GM19351 (cell line): ENCODE data around the gene DRG2.

Source experiments
- ATAC-seq: cut with Tn5 transposase; IDR thresholded peaks from one replicate; pipeline ENCODE4 v1.9.1; 2021; ENCODE audit warnings: mild to moderate bottlenecking, moderate library complexity; ENCODE audit not compliant: unreplicated experiment

DRG2 gene

DNA sequence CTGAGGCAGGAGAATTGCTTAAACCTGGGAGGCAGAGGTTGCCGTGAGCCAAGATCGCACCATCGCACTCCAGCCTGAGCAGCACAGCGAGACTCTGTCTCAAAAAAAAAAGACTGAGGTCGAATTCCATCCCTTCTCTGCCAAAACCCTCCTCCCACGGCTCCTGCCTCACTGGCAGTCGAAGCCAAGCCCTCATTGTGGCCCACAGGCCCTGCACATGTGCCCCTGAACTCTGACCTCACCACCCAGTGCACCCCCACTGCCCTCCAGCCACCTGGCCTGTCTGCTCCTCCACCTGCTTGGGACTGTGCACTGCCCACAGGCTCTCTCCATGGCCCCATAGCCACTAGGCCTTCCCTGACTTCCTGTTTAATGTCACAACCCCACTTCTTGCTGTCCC is 27.8 kb downstream of the DRG2 start:
- ATAC-seq, result no peak

DNA sequence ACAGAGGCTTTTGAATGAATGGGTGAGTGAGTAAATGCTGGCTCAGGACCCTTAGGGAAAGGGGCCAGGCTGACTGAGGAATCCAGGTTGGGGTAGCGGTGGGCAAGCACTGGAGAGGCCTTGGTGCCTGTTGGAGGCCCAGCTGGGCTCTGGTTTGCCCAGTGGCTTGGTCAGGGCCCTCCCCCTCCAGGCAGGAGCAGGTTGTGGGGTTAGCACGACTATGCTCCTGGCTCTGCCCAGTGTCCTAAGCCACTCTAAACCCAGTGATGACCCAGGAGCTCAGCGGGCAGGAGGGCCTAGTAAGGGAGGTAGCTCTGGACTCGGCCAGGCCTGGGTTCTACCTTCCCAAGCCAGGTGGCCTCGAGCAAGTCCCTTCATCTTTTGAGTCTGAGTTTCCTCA is 28.3 kb downstream of the DRG2 start:
- ATAC-seq, result no peak

DNA sequence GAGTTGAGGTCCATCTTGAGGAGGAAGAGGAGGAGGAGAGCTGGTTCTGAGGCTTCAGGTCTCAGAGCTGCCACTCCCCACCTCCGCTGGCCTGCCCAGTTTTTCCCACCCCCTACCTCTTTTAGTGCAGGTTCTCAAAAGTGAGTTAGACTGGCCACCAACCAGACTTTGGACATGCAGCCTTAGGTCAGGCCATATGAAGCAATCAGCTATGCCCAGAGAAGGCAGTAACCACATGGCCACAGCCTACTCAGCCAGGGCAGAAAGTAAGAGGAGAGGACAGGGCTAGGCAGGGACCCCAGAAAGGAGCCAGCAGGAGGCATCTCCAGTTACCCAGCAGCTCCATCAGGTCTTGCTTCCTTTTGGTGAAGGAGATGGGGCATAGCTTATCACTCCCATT is 29.8 kb downstream of the DRG2 start:
- no peak for ATAC-seq

DNA sequence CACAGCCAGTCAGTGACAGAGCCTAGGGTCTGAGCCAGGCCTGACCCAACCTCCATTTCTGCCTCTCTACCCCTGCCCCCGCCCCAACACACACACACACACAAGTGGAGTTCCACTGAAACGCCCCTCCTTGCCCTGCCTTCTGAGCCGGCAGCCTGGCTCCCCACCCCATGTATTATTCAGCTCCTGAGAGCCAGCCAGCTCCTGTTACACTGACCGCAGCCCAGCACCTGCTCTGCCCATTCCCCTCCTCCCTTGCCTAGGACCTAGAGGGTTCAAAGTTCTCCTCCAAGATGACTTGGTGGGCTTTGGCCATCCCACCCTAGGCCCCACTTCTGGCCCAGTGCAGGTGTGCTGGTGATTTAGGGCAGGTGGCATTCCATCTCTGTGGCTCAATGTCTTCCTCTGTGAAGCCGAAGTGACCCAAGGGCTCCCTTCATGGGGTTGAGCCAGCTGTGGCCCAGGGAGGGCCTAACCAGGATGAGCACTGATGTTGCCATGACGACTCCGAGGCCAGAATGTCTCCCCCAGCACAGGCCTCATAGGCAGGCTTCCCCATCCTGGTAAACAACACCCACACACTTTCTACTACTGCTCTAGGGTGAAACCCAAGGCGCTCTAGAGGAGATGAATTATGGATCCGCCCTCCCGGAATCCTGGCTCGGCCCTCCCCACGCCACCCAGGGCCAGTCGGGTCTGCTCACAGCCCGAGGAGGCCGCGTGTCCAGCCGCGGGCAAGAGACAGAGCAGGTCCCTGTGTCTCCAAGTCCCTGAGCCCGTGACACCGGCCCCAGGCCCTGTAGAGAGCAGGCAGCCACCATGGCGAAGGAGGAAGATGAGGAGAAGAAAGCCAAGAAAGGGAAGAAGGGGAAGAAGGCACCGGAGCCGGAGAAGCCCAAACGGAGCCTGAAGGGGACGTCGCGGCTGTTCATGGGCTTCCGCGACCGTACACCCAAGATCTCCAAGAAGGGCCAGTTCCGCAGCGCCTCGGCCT is 30.5 kb downstream of the DRG2 start:
- no peak for ATAC-seq

DNA sequence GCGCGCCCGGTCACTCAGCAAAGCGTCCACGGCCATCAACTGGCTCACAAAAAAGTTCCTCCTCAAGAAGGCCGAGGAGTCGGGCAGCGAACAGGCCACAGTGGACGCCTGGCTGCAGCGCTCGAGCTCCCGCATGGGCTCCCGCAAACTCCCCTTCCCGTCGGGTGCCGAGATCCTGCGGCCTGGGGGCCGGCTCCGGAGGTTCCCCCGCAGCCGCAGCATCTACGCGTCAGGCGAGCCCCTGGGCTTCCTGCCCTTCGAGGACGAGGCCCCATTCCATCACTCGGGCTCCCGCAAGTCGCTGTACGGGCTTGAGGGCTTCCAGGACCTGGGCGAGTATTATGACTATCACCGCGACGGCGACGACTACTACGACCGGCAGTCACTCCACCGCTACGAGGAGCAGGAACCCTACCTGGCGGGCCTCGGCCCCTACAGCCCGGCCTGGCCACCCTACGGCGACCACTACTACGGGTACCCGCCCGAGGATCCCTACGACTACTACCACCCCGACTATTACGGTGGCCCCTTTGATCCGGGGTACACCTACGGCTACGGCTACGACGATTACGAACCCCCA is 31.5 kb downstream of the DRG2 start:
- ATAC-seq, result no peak

DNA sequence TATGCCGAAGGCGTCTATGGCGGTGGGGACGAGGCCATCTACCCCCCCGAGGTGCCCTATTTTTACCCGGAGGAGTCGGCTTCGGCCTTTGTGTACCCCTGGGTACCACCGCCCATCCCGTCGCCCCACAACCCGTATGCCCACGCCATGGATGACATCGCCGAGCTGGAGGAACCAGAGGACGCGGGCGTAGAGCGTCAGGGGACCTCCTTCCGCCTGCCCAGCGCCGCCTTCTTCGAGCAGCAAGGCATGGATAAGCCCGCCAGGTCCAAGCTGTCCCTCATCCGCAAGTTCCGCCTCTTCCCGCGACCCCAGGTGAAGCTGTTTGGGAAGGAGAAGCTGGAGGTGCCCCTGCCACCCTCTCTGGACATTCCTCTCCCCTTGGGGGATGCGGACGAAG is 32.2 kb downstream of the DRG2 start:
- ATAC-seq, result no peak

DNA sequence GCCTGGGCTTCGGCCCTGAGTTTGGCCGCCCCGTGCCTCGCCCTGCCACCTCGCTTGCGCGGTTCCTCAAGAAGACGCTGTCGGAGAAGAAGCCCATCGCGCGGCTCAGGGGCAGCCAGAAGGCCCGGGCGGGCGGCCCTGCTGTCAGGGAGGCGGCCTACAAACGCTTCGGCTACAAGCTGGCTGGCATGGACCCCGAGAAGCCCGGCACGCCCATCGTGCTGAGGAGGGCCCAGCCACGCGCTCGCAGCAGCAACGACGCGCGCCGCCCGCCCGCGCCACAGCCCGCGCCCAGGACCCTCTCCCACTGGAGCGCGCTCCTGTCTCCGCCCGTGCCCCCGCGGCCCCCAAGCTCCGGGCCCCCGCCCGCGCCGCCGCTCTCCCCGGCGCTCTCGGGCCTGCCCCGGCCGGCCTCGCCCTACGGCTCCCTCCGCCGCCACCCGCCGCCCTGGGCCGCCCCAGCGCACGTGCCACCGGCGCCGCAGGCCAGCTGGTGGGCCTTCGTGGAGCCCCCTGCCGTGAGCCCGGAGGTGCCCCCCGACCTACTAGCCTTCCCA is 32.8 kb downstream of the DRG2 start:
- no peak for ATAC-seq

DNA sequence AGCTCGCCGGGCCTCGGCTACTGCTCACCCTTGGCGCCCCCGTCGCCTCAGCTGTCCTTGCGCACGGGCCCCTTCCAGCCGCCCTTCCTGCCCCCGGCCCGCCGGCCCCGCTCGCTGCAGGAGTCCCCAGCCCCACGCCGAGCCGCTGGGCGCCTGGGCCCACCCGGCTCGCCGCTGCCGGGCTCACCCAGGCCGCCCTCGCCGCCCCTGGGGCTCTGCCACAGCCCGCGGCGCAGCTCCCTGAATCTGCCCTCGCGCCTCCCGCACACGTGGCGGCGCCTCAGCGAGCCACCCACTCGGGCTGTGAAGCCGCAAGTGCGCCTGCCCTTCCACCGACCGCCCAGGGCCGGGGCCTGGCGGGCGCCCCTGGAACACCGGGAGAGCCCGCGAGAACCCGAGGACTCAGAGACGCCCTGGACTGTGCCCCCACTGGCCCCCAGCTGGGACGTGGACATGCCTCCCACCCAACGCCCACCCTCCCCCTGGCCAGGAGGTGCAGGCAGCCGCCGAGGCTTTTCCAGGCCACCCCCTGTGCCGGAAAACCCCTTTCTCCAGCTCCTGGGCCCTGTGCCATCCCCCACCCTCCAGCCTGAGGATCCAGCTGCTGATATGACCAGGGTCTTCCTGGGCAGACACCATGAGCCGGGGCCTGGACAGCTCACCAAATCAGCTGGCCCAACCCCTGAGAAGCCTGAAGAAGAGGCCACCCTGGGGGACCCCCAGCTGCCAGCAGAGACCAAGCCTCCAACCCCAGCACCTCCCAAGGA is 33.6 kb downstream of the DRG2 start:
- no peak for ATAC-seq

DNA sequence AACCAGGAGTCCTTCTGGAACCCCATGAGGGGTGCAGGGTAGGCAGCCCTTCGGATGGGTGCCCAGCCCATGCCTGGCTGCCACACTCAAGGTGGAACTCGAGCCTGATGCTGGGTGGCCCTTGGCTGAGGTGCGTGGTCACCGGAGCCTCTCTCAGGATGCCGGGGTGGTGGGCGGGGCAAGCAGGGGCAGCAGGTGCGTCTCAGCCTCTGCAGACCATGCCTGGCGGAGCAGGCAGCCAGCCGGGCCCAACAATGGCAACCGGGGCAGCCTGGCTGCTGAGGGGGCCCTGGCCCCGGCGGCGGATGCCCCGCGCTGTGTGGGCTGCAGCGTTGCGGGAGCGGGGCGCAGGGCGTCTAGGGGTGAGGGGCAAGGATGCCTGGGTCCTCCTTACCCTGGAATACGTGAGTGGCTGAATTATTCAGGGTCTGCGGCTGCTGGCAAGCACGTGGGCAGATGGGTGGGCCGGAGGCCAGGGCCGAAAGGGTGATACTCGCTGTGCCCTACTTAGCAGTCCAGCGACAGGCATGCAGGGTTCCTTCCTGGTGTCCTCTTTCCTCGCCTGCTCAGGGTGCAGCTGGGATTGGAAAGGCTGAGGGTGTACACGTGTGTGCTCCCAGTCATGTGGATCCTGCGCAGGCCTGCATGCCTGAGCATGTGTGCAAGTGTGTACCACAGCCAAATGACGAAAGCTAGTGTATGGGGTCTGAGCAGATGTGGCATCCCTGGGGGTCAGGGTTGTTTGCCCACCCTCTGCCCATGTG is 35.4 kb downstream of the DRG2 start:
- no peak for ATAC-seq

DNA sequence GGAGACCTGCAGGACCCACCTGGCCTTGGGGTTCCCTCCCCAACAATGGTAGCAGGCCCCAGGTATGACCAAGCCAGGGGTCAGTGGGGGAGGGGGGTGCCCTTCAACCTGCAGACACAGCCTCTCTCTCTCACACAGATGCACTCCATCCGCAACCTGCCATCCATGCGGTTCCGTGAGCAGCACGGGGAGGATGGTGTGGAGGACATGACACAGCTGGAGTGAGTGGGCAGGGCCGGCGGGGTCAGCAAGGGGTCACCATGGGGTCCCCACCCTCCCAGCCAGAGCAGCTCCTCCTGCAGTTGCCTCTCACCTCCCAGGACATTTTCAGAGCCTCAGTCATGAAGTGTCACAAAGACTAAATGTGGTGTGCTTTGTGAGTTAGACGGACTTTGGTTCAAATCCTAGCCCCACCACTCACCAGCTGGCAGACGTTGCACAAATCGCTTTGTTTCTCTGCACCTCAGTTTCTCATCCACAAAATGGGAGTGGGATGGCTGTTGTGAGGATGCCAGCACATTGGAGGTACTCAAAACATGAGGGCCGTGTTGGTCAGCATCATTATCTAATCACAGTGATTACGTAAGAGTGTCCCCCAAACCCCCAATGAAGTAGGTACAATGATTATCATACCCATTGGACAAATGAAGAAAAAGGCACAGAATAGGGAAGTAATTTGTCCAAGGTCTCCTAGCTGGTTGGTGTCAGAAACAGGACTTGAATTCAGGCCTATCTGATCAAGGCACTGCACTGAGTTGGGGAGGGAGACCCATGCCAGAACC is 36.8 kb downstream of the DRG2 start:
- no peak for ATAC-seq

DNA sequence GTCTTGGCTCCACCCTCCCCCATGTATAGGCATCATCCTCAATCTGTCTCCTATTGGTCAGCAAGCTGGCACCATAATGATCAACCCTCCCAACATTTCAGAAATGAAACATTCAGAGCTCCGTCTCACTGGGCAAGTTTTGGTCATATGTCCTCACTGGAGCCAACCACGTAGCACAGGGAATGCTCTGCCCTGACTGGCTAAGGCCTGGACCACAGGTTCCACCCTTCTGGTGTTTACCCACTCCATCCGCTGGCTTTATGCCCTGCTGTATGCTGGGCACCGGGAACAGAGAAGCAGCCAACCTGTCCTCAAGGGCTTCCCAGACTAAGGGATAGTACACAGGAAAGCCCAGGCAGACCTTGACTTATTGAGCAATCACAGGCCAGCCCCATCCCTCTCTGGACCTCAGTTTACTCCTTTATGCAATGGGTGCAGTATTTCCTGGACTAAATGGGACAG is 41.3 kb downstream of the DRG2 start:
- no peak for ATAC-seq

DNA sequence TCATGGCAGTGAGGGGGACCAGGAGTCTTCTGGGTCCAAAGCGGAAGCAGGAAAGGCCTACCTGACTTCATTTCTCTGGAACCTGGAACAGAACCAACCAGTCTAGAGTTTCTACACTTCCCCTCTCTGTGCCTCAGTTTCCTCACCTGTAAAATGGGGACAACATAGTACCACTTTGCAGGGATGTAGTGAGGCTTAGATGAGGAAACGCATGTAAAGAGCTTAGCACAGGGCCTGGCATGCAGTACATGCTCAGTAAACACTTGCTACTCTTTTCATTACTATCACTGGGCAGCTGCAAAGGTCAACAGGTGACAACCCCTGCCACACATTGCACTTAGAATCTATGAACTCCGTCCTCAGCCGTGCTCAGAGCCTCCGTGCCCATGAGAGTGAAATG is 45.0 kb downstream of the DRG2 start:
- ATAC-seq, result no peak

DNA sequence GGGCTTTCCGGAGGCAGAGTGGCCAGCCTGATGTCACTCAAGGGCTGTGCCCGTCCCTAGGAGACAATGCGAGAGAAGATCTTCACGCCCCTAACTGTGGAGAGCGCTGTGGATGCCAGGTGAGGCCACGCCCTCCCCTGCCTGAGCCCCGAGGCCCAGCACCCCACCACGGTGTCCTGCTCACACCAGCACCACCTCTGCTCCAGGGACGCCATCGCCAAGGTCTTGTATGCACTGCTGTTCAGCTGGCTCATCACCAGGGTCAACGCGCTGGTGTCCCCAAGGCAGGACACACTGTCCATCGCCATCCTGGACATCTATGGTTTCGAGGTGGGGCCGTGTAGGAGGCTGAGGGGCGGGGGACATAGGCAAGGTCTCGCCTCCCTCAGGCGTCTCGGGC is 48.6 kb downstream of the DRG2 start:
- ATAC-seq, result no peak

DNA sequence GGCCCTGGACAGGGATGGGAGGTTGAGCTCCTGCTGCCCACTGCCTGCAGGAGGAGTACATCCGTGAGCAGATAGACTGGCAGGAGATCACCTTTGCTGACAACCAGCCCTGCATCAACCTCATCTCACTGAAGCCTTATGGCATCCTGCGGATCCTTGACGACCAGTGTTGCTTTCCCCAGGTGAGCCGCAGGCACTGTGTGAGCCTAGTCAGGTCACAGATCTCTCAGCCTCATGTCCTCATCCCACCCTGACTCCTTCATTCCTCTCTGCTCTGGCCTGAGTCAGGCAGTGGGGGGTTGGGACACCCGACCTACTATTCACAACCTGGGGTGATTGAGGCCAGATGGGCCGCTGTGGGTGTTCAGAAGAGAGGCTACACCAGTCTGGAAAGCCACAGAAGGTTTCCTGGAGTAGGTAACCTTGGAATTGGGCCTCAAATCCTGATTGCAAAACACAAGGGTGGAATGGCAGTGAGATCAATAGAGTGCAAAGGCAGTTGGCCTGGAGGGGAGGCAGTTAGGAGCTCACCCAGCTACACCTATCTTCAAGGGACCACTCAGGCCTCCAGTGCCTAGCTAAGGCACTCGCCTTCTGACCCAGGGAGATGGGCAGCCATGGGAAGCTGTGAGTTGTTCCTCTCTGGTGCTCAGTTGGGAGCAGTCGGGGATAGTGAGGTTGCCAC is 50.5 kb downstream of the DRG2 start:
- ATAC-seq, result no peak

DNA sequence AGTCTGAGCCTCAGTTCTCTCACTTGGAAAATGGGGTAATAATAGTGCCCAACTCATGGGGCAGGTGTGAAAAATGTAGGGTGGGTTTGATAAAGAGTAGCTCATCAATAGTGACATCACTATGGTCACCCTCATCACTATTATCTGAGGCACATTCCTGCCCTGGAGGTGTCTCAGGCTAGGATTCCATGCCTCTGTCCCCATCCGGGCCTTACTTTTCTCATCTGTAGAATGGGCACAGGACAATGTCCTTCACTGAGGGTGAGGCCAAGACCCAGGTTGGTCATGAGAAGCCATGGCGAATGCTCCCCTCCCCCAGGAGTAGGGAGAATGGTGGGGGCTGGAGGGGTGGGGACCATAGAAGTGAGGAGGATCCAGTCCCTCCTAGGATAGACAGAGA is 51.3 kb downstream of the DRG2 start:
- no peak for ATAC-seq

DNA sequence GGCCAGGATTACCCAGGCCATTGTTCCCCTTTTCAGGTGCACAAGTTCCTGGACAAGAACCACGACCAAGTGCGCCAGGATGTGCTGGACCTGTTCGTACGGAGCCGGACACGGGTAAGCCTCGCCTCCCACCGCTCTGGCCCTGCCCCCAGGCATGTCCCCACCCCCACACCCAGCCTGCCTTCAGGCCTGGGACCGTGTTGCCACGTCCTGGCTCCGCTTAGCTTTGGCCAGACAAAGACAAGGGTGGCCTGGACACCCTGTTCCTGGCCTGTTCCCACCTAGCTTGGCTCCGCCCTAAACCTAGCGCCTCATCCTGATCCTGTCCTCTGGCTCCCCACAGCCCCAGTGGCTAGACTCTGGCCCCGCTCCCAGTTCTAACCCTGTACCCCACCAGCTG is 51.8 kb downstream of the DRG2 start:
- no peak for ATAC-seq

DNA sequence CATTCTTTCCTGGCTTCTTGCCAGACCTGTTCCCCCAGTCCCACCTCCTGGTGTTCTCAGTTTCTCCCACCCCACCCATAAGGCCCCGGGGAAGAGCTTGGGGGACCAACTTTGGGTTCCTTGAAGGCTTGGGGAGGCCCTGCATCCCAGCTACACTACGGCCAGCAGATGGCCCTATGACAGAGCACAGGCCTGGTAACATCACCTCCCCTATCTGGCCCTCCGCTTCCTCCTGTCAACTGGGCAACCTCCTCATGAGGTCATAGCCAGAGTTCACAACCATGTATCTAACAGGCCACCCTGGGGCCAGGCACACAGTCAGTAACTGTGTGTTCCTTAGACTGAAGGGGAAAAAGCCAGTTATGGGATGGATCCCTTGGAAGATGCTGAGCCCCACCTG is 52.2 kb downstream of the DRG2 start:
- no peak for ATAC-seq

DNA sequence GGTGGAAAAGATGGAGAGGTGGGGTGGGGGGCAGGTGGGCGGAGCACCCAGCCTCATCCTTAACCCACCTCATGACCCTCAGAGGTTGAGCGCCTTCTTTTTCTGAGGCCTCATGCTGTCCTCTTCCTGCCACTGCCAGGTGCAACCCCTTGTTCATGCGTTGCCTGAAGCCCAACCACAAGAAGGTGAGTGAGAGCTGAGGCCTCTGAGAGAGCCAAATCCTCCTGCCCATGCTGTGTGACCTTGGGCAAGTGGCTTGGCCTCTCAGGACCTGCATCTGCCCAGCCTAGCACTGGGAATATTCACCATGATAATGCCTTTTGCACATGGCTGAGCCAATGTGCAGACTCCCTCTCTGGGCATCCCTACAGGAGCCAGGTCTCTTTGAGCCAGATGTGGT is 52.9 kb downstream of the DRG2 start:
- no peak for ATAC-seq

DNA sequence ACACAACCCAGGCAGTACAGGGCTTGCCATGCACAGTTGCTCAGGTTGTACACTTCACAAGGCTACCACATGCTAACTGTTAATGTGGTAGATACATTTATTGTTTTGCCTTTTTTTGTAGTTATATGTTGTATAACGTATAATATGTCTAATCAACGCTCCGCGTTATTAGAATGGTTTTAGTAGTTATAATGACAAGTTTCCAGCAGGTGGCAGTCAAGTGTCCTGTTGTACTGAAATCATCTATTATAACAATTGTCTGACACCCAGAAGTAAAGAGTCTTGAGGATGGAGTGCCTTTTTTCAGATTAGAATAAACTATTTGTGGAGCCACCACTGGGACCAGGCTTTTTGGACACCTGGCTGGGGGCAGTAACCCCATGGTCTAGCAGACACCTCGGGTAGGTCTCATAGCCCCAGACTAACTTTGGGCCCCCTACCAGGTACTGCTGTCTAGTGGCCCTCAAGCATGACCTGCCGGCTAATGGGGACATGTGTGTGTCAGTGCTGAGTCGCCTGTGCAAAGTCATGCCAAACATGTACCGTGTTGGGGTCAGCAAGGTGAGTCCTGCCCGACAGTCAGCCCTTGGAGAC is 53.6 kb downstream of the DRG2 start:
- ATAC-seq, result no peak
